SK-MEL-5 (cell line): ENCODE data around the gene RYR1. TPM values are rescaled to one million over a fixed set of nuclear protein-coding genes. Genes with fewer than 3 reads are reported as not detected.
"Not testable (repeated sequence)": the region's sequence is repeated elsewhere in the genome, so short reads cannot be mapped to it uniquely, and the experiment has no call there.

Experiments
- DNase-seq: peaks from one replicate; pipeline ENCODE4 v3.0.0-alpha.2; 2016; ENCODE audit warnings: low read depth, low spot score
- in situ Hi-C: cut with HindIII; loops from 2 replicates; pipeline ENCODE4 v1.10.0; 2016; ENCODE audit warnings: low sequenced_read_pairs, high pct_unique_total_duplicates, low pct_unique_long_range_greater_than_20kb
- total RNA-seq: library from RNA; depleted of rRNA; stranded (reverse); fragments of >200 nt; shearing (Covaris generic); gene quantifications from 2 replicates; pipeline ENCODE4 v1.2.3, GENCODE V29; 2014

The RYR1 gene
- total RNA-seq, 1 experiment from 2014 or later, result 0.03 TPM

DNA sequence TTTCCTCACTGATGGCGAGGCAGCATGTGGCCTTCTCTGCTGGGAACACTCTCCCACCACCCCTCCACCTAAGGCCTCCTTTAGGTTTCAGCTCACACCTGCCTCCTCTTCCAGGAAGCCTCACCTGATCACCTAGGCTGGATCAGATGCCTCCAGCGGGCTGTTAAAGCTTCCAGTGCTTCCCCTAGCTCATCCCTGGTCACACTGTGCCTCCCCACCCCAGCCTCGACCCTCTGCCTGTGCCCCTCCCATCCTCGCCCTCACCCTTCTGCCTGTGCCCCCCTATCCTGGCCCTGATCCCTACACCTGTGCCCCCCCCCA is 150.5 kb downstream of the RYR1 start:
- in situ Hi-C loops, result no loop called here
- DNase-seq, result no peak

DNA sequence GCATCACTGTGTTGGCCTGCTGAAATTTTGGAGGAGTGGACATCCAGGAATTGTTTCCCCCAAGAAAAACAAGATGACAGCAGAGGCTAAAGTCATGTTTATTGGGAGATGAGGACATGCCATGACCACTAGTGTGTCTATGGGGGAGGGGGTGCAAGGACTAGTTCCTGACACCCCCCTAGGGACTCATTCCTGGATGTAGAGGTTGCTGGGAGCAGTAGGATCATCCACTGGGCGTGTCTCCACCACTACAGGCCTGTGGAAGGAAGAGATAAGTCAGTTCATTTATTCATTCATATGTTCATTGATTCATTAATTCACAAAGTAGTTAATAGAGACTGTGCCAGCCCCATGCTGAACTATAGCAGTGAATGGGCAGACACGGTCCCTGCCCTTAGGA is 154.1 kb downstream of the RYR1 start:
- DNase-seq, result no peak
- in situ Hi-C loops, result no loop called here

DNA sequence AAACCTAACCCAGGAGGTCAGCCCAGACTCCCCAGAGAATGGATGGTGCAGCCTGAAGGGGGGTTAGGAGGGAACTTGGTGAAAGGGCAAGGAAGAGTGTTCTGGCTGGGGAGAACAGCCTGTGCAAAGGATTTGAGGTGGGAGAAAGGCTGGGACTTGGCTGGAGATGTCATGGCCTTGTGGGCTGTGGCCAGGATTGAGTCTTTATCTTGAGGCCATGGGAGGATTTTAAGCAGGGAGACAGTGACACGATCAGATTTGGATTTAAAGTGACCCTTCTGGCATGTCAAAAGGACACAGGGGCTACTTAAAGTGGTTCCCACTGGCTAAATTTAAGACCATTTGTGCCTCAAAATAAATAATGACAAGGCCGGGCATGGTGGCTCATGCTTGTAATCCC is 154.6 kb downstream of the RYR1 start:
- no peak for DNase-seq
- in situ Hi-C loops, result no loop called here

DNA sequence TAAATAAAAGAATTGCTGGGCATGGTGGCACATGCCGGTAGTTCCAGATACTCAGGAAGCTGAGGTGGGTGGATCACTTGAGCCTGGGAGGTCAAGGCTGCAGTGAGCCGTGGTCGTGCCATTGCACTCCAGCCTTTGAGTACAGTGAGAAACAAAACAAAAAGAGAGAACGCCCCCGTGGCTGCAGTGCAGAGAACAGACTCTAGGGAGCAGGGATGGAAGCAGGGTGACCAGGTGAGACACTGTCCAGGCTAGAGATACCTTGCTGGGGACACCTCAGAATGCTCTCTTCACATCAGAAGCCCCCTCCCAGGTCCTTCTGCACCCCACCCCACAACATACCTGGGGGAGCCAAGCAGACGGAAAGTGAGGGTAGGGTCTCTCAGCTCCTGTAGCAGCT is 159.4 kb downstream of the RYR1 start:
- no peak for DNase-seq
- in situ Hi-C loops, result no loop called here

DNA sequence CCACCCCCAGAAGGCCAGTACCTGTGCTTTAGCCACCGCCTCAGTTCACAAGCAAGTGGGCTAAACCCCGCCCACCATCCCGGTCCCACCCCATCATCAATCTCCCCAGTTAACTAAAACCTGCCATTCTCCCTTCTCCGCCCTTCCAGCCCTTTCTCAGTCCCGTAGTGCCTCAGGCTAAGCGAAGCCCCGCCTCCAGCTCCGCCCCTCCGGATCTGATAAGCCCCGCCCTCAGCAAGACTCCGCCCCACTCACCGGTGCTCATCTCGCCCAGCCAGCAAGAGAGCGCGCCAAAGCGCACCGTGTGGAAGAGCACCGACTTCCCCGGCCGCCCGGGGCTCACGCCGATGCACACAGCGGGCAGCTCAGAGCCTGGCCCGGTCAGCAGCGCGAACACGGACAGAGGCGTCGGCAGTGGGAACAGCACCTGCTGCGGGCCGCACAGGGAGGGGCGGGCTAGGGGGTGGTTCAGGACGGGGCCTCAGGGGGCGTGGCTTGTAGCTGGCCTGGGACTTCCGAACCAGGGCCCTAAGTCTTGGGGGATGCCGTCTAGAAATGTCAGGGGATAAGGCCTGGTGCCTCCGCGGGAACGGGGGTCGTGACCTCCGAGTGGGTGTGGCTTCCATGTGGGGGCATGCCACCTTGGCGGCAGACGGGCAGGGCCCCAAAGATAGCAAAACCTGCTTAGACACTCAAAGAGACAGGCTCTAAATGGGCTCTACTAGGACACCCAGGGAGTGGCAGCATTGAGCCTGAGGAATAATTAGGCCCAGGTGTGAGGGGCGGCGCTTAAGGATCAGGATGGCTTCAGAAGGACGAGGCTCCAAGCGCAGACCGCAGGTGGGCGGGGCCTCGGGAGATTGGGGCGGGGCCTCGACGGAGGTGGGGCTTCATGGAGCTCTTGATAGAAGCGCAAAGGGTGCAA is 162.8 kb downstream of the RYR1 start:
- in situ Hi-C loops, result no loop called here

DNA sequence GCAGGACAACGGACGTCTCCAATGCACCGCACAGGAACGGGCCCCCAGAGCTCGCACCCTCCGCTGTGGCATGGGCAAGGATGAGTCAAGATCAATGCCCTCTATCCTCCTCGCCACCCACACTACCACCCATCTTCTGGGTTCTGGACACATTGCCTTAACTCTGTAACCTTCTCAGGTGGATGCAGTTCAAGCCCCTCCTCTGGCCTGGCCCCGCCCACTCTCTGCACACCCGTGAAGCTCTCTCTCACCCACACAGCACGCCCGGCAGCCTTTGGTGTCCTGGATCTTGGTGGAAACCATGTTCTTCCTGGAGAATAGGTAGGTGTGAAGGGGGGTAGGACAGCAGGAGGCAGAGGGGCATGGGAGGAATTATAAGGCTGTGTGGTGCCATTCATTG is 163.6 kb downstream of the RYR1 start:
- no peak for DNase-seq
- in situ Hi-C loops, result no loop called here

More for the DNA sequence above, 162.8 kb downstream of the RYR1 start:
- DNase-seq, result no peak

DNA sequence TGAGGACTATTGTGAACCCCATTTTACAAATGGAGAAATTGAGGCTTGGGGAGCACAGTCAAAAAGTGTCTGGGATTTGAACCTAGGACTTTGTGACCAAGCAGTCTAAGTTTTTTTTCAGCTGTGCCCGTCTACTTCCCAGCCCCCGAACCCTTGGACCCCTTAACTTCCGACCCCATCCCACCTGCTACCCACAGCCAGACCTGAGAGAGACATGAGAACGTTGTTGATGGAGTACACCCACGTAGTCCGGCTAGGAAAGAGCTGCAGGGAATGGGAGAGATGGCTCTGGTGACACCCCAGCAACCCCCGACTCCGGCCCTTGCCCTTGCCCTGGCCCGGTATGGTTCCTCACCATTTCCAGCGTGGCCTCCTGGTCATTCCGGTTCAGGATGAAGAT is 166.2 kb downstream of the RYR1 start:
- DNase-seq, result no peak
- in situ Hi-C loops, result no loop called here

DNA sequence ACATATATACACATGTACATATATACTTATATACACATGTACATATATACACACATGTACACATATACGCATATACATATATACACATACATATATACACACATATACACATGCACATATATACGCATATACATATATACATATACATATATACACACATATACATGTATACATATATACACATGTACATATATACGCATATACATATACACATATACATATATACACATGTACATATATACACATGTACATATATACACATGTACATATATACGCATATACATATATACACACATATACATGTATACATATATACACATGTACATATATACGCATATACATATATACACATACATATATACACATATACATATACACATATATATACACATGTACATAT is 169.4 kb downstream of the RYR1 start:
- in situ Hi-C loops, DNase-seq: not testable (repeated sequence)

DNA sequence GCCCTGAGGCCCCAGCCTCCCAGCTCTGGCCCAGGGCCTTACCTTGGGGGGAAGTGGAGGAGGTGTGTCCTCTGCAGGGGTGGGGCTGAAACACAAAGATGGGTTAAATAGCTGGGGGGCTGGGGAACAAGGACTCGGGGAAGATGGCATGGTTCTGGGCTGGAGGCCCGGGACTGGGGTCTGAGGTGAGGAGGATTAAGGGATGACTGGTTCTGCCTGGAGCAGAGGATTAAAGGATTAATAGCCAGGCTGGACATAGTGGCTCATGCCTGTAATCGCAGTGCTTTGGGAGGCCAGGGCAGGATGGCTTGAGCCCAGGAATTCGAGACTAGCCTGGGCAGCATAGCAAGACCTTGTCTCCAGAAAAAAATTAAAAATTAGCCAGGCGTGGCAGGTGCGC is 172.6 kb downstream of the RYR1 start:
- no peak for DNase-seq
- in situ Hi-C loops, result no loop called here

DNA sequence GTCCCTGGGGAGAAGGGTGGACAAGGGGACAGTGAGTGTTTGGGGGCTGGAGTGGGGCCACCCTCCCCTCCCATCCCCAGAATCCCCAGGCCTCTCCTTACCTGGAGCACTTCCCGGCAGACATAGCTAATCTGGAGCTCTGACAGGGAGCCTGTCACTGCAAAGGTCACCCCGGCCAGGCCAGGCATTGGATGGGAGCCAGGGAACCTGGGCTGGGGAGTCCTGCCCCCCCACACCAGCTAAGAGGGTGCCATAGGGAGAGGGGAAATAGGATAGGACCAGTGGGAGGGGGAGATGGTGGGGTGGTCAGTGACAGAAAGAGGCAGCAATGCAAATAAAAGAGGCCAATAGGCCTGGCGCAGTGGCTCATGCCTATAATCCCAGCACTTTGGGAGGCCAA is 180.8 kb downstream of the RYR1 start:
- in situ Hi-C loops, result no loop called here
- no peak for DNase-seq

DNA sequence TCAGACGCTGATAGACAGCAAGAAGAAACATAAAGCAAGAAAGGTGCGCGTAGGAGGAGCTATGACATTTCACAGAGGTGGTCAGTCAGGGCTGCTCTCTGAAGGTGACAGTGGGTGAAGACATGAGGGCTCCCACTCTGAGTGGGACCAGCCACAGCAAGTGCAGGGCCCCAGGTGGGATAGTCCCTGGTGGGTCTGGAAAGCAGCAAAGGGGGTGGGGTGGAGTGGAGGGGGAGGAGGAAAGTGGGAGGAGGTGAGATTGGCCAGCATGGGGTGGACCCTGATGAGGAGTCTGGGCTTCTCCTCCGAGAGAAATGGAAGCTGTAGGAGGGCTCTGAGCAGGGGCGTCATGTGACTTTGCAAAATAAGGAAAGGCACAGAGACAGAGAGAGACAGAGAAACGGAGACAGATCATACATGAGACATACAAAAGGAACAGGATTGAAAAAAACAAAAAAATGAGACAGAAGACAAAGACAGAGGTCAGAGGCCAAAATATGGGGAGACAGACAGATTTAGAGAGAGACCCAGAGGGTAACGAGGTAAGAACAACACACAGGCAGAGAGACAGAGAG is 181.6 kb downstream of the RYR1 start:
- no peak for DNase-seq
- in situ Hi-C loops, result no loop called here

DNA sequence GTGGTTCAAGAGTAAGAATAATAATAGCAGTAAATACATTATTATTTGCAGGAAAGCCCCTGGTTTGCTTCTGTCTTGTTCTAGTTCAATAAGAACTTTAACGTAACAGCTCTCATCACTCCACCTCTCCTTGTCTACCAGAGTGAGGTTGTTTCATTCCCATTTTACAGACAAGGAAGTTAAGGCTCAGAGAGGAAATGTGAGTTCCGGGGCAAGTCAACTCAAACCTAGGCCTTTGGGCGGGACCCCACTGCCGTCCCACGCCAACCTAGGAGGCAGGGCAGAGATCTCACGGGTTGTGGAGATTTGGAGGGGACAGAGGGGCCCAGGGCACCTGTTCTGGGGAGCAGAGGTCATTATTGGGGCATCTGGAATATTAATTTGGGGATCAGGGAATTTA is 182.8 kb downstream of the RYR1 start:
- in situ Hi-C loops, result no loop called here
- no peak for DNase-seq

DNA sequence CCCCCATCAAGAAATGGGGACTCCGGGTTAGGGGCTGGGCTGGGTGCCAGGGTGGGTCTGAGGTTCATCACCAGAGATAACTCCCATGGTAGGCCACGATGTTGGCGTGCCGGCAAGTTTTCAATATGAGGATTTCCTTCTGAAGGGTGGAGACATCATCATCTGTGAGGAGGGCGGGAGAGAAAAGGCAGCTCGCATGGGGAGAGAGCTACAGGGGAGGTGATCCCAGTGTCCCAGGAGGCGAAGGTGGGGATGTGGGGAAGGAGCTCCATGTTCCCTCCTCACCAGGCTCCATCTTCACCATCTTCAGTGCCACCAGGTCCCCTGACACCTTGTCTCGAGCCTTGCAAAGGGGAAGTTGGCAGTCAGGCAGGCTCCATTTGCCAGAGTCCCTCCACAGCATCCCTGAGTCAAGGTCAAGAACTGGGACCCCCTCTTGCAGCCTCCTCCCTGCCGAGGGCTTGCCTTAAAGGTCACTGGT is 183.8 kb downstream of the RYR1 start:
- DNase-seq, result no peak
- in situ Hi-C loops, result no loop called here

DNA sequence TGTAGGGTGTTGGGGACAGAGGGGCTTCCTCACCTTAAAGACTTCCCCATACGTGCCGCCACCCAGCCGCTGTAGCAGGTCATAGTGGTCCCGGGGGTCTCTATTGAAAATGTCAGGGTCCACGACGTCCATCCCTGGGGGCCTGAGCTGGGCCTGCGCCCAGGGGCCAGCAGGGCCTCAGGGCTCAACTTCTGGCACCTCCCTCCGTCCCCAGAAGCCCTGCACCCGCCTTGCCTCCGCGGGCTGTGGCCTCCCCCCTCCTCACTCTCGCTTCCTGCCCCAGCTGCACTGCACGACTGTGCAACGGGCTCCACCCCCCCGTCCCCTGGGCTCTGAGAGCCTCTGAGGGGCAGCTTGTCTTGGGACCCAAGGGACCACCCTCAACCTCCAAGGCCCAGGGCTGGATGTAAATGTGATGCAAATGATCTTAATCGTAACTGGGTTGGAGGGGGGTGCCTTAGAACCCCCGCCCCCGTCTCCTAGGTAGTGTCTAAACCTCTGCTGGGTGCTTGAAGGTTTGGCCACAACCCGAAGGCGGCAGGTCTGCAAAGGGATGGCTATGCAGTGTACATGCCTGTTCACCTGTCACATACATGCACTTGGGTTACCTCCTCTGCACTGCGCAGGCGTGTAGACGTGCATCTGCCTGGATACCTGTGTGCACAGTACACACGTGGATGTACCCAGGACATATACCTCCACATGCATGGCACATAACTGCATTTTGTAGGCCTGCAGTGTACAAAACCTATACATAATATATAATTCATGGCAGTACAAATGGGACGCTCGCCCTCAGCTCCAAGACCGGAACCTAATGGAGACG is 184.5 kb downstream of the RYR1 start, which contains the start of gene MAP4K1:
Gene MAP4K1, minus strand, starts transcription at position 190 of the 826 bp plus-strand sequence. Its CDS starts 58 bp downstream, at position 132.
- in situ Hi-C loops, result no loop called here
- DNase-seq, result no peak

DNA sequence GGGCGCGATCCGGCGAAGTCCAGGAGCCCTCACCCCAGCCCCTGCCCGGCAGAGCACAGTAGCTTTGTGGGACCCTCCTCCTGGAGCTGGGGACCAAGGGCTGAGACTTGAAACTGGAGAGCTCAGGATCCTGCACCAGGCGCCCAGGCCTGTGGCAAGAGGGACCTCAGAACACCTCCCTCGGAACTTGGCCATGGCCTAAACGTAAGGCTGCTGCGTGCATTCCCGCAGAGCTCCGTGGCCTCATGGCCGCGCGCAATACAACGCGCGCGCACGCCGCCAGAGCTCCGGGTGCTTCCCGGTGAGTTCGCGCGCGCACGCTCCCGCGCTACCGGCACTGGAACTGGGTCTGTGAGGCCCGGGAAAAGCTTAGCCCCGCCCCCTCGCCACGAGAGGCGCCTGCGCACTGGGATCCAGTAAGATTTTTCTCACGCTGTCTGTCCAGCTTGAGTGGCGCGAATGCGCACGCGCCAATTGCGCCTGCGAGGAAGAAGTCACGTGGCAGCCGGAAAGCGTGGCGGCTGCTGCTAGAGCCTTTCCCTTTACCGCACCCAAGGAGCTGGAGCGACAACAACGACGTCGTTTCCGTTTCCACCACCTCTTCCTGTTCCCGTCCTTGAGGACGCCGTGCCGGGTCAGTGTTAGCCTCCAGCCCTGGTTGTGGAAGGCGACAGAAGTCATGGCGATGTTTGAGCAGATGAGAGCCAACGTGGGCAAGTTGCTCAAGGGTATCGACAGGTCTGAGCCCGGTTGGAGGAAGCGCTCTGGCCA is 185.3 kb downstream of the RYR1 start, which contains the start of gene EIF3K:
Gene EIF3K, plus strand, starts transcription at position 599 of the 771 bp plus-strand sequence. Its CDS starts 81 bp downstream, at position 680.
- in situ Hi-C loops, result no loop called here
- peak; percentile 98 for DNase-seq

DNA sequence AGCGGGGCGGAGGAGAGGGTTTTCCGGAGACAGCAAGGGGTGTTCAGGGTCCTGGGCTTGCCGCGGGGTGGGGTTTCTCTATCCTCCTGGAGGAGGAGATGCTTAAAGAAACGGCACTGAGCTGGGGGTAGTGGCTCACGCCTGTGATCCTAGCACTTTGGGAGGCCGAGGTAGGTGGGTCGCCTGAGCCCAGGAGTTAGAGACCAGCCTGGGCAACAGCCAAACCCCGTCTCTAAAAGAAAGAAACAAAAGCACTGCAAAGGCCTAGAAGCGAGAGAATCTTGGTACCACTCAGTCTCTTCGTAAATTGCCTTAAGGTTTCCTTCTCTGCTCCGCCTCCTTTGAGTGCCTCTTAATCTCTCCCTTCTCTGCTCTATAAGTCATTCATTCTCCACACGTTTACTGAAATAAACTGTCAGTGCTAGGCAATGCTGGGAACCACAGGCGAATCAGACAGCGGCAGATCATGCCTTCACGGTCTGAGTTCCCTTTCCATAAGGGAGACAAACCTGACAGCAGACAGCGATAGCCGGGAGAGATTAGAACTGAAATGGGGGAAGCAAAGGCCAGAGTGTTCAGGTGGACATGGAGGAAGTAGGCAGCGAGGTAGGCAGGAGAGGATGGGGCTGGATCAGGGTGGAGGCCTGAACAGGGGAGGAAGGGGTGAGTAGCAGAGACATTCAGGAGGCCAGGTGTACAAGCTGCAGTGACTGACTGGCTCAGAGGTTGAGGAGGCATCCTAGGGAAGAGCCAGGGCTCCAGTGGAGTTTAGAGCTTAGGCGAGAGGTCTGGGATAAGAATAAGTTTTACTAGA is 186.1 kb downstream of the RYR1 start:
- in situ Hi-C loops, result no loop called here
- no peak for DNase-seq

DNA sequence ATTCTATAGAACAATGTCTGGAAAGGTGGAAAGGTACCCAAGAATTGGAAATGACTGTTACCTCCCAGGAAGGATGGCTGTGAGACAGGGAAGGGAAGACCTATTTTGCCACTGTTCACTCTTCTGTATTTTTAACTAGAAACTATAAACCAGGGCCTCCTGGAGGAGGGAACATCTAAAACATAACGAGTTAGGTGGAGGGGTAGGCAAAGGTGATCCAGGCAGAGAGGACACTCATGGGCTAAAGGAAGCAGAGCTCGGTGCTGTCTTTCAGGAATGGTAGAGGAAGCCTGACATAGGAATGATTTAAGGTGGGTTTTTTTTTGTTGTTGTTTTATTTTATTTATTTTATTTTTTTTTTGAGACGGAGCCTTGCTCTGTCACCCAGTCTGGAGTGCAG is 191.3 kb downstream of the RYR1 start:
- in situ Hi-C loops, result no loop called here
- DNase-seq, result no peak
